GM23248 (cell line): ENCODE data around the gene SORD.

Source experiments
- EZH2 ChIP-seq: fragments of 200-600 bp; sonication (generic); IDR thresholded peaks from 2 replicates; pipeline ENCODE4 v1.6.1; 2018; ENCODE audit warnings: antibody characterized with exemption, mild to moderate bottlenecking; ENCODE audit not compliant: insufficient read depth, poor library complexity, severe bottlenecking
- EZH2phosphoT487 ChIP-seq: fragments of 200-600 bp; sonication (generic); IDR thresholded peaks from 2 replicates; pipeline ENCODE4 v1.6.1; 2018; ENCODE audit warnings: antibody characterized with exemption, moderate library complexity, mild to moderate bottlenecking, low read depth; ENCODE audit not compliant: insufficient read depth

DNA sequence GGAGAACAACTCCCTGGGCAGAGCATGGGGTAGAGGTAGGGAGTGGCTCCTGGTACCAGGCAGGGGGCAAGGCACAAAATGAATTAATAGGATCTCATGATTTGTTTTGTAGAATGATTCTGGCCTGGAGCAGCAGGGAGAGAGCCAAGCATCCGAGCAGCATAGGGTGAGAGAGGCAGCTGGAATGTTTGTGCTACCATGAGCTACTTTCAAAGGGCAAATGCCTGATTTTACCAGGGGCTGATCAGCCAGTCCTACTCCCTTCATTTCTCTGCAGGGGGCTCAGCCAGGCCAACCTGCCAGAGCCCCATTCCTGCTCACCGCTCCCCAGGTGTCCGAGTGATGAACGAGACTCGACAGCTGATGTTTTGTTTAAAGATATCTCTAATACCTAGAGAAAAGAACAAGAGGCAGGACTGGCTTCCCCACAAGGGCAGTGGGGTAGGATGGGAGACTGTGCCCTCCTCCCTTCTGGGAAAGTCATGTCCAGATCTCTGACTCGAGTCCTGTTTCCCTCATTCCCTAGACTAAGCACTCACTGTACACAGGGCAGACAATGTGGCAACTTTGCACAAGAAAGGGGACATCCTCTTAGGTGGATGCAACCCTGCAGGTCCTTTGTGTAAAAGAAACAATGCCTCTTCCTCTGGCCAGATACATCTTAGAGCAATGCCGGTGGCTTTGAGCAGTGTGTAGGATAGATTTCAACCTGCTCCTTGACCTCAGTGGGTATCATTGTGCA, 78.1 kb downstream of the SORD start:
- no peak for TF ChIP-seq EZH2
- TF ChIP-seq EZH2phosphoT487, result no peak
